WTC11 (cell line): ENCODE results near the gene RNF135. TPM values are rescaled to one million over a fixed set of nuclear protein-coding genes. Genes with fewer than 3 reads are reported as not detected.
"Not testable (repeated sequence)": the region's sequence is repeated elsewhere in the genome, so short reads cannot be mapped to it uniquely, and the experiment has no call there.

Experiments
- ATAC-seq: fragments of 200-7000 bp; cut with Tn5 transposase; 2 replicates; pipeline ENCODE4 v1.10.0; 2021; ENCODE audit warnings: mild to moderate bottlenecking, moderate library complexity
- CTCF ChIA-PET: fragments of 300-600 bp; sonication (Branson Sonifier 250); formaldehyde crosslinking; loops from one replicate; lab custom pipeline; 2021; ENCODE audit warnings: antibody characterized with exemption; lab: Charles Lee
- POLR2A ChIA-PET: fragments of 350-600 bp; sonication (Branson Sonifier 250); formaldehyde crosslinking; loops from one replicate; lab custom pipeline; 2021; ENCODE audit warnings: antibody characterized with exemption; lab: Charles Lee
- DNase-seq: peaks from one replicate; pipeline ENCODE4 v3.0.0; 2021; ENCODE audit warnings: low spot score
- H3K27ac Mint-ChIP-seq: 2 replicates; pipeline ENCODE4 v1.8.0; 2021; ENCODE audit warnings: mixed read lengths
- H3K27me3 Mint-ChIP-seq: 2 replicates; pipeline ENCODE4 v1.8.0; 2021; ENCODE audit warnings: low read depth, mild to moderate bottlenecking, moderate library complexity, mixed read lengths
- H3K36me3 Mint-ChIP-seq: 2 replicates; pipeline ENCODE4 v1.8.0; 2021; ENCODE audit warnings: mixed read lengths
- H3K4me1 Mint-ChIP-seq: 2 replicates; pipeline ENCODE4 v1.8.0; 2022; ENCODE audit warnings: mixed read lengths
- H3K4me3 Mint-ChIP-seq: 2 replicates; pipeline ENCODE4 v1.8.0; 2021; ENCODE audit warnings: mild to moderate bottlenecking, moderate library complexity, mixed read lengths
- H3K9me3 Mint-ChIP-seq: 2 replicates; pipeline ENCODE4 v1.8.0; 2021; ENCODE audit warnings: mixed read lengths
- ATF2 ChIP-seq: sonication (generic); formaldehyde crosslinking; IDR thresholded peaks from 2 replicates; pipeline ENCODE4 v1.8.1; 2022; ENCODE audit warnings: low read depth, missing genetic modification reagents, borderline replicate concordance
- E2F1 ChIP-seq: sonication (generic); formaldehyde crosslinking; IDR thresholded peaks from 2 replicates; pipeline ENCODE4 v1.8.0; 2022; ENCODE audit warnings: mild to moderate bottlenecking, missing genetic modification reagents
- E2F5 ChIP-seq: sonication (generic); formaldehyde crosslinking; IDR thresholded peaks from 2 replicates; pipeline ENCODE4 v1.8.1; 2022; ENCODE audit warnings: mild to moderate bottlenecking, moderate library complexity, missing genetic modification reagents
- EMX1 ChIP-seq: fragments of 250-450 bp; sonication (Bioruptor Pico); IDR thresholded peaks from 2 replicates; pipeline ENCODE4 v1.8.0; 2021; ENCODE audit warnings: mild to moderate bottlenecking
- ESRRA ChIP-seq: sonication (generic); formaldehyde crosslinking; IDR thresholded peaks from 2 replicates; pipeline ENCODE4 v1.8.1; 2022; ENCODE audit warnings: mild to moderate bottlenecking, missing genetic modification reagents, borderline replicate concordance
- ETV6 ChIP-seq: sonication (generic); formaldehyde crosslinking; IDR thresholded peaks from 2 replicates; pipeline ENCODE4 v1.8.1; 2022; ENCODE audit warnings: mild to moderate bottlenecking, missing genetic modification reagents
- GRHL2 ChIP-seq: fragments of 250-450 bp; sonication (Bioruptor Pico); IDR thresholded peaks from 2 replicates; pipeline ENCODE4 v1.8.0; 2022; ENCODE audit warnings: mild to moderate bottlenecking, moderate library complexity; ENCODE audit not compliant: insufficient replicate concordance, severe bottlenecking
- HMGA2 ChIP-seq: fragments of 250-450 bp; sonication (Bioruptor Pico); IDR thresholded peaks from 2 replicates; pipeline ENCODE4 v1.4.0; 2021; ENCODE audit warnings: mild to moderate bottlenecking, moderate library complexity
- JUN ChIP-seq: sonication (generic); formaldehyde crosslinking; IDR thresholded peaks from 2 replicates; pipeline ENCODE4 v1.8.0; 2023; ENCODE audit warnings: mild to moderate bottlenecking, missing genetic modification reagents
- KAT7 ChIP-seq: sonication (generic); formaldehyde crosslinking; IDR thresholded peaks from 2 replicates; pipeline ENCODE4 v1.8.1; 2023; ENCODE audit warnings: missing genetic modification reagents, mild to moderate bottlenecking, borderline replicate concordance
- MXD4 ChIP-seq: fragments of 250-450 bp; sonication (Bioruptor Pico); IDR thresholded peaks from 2 replicates; pipeline ENCODE4 v1.8.0; 2021; ENCODE audit warnings: mild to moderate bottlenecking, moderate library complexity, borderline replicate concordance
- NR1H2 ChIP-seq: sonication (generic); formaldehyde crosslinking; IDR thresholded peaks from 2 replicates; pipeline ENCODE4 v1.9.0; 2021; ENCODE audit warnings: mild to moderate bottlenecking, moderate library complexity, missing genetic modification reagents
- NR2C2 ChIP-seq: sonication (generic); formaldehyde crosslinking; IDR thresholded peaks from 2 replicates; pipeline ENCODE4 v1.8.0; 2022; ENCODE audit warnings: mild to moderate bottlenecking, missing genetic modification reagents
- ZBTB43 ChIP-seq: sonication (generic); formaldehyde crosslinking; IDR thresholded peaks from 2 replicates; pipeline ENCODE4 v1.8.1; 2023; ENCODE audit warnings: mild to moderate bottlenecking, missing genetic modification reagents
- ZMAT4 ChIP-seq: fragments of 250-450 bp; sonication (Bioruptor Pico); IDR thresholded peaks from 2 replicates; pipeline ENCODE4 v1.9.0; 2021; ENCODE audit warnings: mild to moderate bottlenecking
- ZNF138 ChIP-seq: sonication (generic); formaldehyde crosslinking; conservative IDR thresholded peaks from 2 replicates; pipeline ENCODE4 v1.8.1; 2022; ENCODE audit warnings: mild to moderate bottlenecking, moderate library complexity, missing genetic modification reagents
- ZNF263 ChIP-seq: sonication (generic); formaldehyde crosslinking; IDR thresholded peaks from 2 replicates; pipeline ENCODE4 v1.8.1; 2022; ENCODE audit warnings: low read depth, mild to moderate bottlenecking, moderate library complexity, missing genetic modification reagents
- ZNF512 ChIP-seq: sonication (generic); formaldehyde crosslinking; IDR thresholded peaks from 2 replicates; pipeline ENCODE4 v1.8.1; 2022; ENCODE audit warnings: missing genetic modification reagents, borderline replicate concordance
- ZNF671 ChIP-seq: fragments of 250-450 bp; sonication (Bioruptor Pico); IDR thresholded peaks from 2 replicates; pipeline ENCODE4 v1.8.0; 2021; ENCODE audit warnings: mild to moderate bottlenecking
- total RNA-seq: library from RNA; stranded (reverse); gene quantifications from 3 replicates; pipeline ENCODE4 v1.2.3, GENCODE V29; 2021

The RNF135 gene
- total RNA-seq, 1 experiment from 2014 or later, result 10.3 TPM

- Mint-ChIP-seq H3K4me1 (no peaks in the 10 kb centered on the region), H3K36me3 (no peaks in the 10 kb centered on the region), H3K9me3 (no peaks in the 10 kb centered on the region), H3K27me3 (peaks cover 22% of the 10 kb centered on the region), H3K4me3 (no peak overlapping the region), H3K27ac (no peak overlapping the region)
- DNase-seq, result no peak
- CTCF ChIA-PET, result no interaction called here
- ATAC-seq, result no peak
- POLR2A ChIA-PET, result interaction anchor here (1.0 kb wide), 1 partner anchor 41 kb away, joined by 3 read pairs; the partner anchor contains the start of gene RNF135
- TF ChIP-seq ZNF263 (CRISPR knock-in tag) (no peak), ZNF138 (CRISPR knock-in tag) (no peak), KAT7 (CRISPR knock-in tag) (no peak), HMGA2 (CRISPR knock-in tag) (no peak), ZNF512 (CRISPR knock-in tag) (no peak), NR2C2 (CRISPR knock-in tag) (no peak), GRHL2 (no peak), E2F1 (CRISPR knock-in tag) (no peak), MXD4 (CRISPR knock-in tag) (no peak), ETV6 (CRISPR knock-in tag) (no peak), JUN (CRISPR knock-in tag) (no peak), NR1H2 (no peak), EMX1 (CRISPR knock-in tag) (no peak), ESRRA (CRISPR knock-in tag) (no peak), ZNF671 (CRISPR knock-in tag) (no peak), ZMAT4 (CRISPR knock-in tag) (no peak), E2F5 (CRISPR knock-in tag) (no peak), ATF2 (CRISPR knock-in tag) (no peak), ZBTB43 (CRISPR knock-in tag) (no peak)
These were observed 41.7 kb upstream of the RNF135 start for GRCh38 chr17:30929081-30929633.

- H3K36me3 Mint-ChIP-seq, DNase-seq, POLR2A ChIA-PET, H3K9me3 Mint-ChIP-seq, H3K27ac Mint-ChIP-seq, CTCF ChIA-PET, H3K4me1 Mint-ChIP-seq, ATAC-seq, H3K4me3 Mint-ChIP-seq: not testable (repeated sequence)
- peaks cover 15% of the 10 kb centered on the region for H3K27me3 Mint-ChIP-seq
These were observed 41.0 kb upstream of the RNF135 start for GRCh38 chr17:30929861-30930260.
